ENCODE results near the gene ADH5.
"Not testable (repeated sequence)": the region's sequence is repeated elsewhere in the genome, so short reads cannot be mapped to it uniquely, and the experiment has no call there.

The ADH5 gene
- total RNA-seq: 117 to 124 reads per million in 2 donors

DNA sequence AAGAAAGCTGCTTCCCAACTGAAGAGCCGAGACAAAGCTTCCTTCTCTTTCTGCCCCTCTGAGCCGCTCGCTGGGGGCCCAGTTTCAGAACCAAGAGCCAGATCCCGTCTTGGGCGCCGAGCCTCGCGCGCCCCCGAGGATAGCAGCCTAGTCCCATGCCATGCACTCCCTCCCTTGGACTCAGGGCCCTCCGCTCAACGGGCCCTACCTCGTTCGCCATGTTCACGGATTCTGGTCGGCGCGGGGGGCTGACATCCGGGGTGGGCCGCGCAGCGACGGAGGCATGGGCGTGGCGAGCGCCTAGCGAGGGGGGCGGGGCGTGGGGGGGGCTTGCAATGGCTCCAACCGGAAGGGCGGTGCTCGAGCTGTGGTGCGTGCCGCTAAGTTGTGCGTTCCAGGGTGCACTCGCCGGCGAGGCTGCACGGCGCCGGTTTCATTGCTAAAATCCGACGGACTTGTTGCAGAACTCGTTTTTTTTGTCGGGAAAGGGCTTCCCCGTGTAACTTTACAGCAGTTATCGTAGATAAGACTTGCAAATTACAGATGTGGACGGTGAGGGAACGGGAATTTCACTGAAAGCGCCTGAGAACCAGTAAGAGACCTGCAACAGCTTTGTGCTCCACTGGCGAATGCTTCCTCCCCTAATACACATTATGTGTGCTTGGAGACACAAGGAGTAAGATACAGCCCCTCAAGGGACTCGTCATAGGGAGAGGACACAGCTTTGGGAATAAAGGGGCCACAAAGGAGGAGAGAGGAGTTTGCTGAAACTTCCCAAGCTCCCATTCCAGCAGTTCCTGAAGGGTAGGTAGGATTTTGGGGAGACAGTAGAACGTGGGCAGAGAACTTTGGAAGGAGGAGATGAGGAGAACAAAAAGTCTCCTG lies at the start of gene ADH5:
Gene ADH5, minus strand, starts transcription at position 308 of the 885 bp plus-strand sequence. Its CDS starts 88 bp downstream, at position 220.
- peak; percentile 78 for DNase-seq

GRCh38 chr4:99136329-99136728 lies 47.7 kb upstream of the ADH5 start:
- DNase-seq: no peak

DNA sequence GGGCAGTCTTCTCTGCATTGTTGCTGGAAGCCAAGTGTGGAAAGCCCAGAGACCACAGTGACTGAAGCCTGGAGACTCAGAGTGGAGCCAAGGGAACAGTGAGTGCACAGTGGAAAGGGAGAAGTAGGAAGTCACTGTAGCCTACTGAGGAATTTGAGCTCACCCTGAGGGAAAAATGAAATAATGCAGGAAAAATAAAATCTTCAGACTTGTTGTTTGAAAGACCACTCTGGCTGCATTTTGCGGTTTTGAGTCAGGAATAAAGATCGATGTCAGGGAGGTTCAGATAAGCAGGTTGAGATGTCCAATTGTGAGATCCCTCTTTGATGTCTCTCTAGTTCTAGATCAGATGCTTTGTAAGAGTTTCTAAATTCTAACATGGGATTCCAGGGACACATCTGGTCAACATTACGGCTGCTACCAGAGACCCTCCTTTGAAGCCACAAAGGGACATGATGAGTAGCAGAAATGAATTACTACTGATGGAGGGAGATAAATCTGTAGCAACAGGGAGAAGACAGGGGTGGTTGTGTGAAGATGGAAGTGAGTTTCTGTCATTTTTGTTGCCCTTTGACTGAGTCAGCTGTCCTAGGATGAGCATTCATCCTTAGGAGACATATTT lies 47.1 kb upstream of the ADH5 start:
- no peak for DNase-seq

DNA sequence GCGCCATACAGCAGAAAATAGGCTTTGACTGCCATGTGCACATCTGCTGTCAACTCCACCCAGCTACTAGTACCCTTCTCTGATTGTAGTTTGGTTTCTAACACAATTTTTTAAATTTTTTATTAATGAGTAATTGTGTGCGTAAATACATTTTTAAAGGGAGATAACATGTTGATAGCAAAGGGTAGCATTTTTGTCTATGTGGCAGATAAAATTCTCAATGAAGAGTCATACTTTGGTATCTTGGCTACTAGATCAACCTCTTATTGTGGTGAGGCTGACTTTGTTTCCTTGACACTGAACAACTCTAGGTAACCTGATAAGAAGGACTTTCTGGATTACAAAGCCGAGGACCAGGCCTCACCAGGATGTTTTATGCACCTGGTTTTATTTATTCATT lies 46.0 kb upstream of the ADH5 start:
- DNase-seq: no peak

DNA sequence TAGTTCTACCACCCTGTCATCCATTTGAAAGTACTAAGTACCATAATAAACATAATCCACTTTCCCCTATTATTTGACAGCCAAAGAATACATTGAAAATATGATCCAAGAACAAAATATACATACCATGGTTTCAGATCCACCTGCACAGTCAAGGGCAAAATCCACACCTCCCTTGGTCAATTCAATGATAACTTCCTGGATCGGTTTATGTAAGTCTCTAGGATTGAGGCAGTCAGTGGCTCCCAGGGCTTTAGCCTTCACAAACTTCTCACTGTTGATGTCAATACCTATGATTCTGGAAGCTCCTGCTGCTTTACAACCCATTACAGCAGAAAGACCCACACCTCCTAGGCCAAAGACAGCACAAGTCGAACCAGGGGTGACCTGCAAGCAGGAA lies 42.8 kb upstream of the ADH5 start:
- DNase-seq: no peak

GRCh38 chr4:99126376-99126775 lies 37.8 kb upstream of the ADH5 start:
- no peak for DNase-seq

DNA sequence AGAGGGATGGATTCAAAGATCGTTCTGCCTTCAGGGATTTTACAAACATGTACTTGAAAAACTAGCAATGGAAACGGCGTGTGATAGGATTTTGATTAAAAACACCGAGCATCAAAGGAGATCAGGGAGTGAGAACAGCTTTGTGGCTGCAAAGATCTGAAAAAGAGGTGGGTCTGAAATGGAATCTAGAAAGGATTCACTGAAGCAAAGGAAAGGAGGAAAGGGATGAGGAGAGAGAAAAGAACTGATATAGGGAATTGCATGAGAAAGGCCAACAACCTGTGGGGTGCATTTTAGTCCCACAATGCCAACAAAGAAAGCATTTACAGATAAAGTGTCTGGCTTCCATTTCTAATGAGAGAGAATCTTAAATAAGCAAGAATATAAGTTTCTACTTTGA lies 32.4 kb upstream of the ADH5 start:
- DNase-seq: no peak

GRCh38 chr4:99120501-99120900 lies 31.9 kb upstream of the ADH5 start:
- DNase-seq: no peak

DNA sequence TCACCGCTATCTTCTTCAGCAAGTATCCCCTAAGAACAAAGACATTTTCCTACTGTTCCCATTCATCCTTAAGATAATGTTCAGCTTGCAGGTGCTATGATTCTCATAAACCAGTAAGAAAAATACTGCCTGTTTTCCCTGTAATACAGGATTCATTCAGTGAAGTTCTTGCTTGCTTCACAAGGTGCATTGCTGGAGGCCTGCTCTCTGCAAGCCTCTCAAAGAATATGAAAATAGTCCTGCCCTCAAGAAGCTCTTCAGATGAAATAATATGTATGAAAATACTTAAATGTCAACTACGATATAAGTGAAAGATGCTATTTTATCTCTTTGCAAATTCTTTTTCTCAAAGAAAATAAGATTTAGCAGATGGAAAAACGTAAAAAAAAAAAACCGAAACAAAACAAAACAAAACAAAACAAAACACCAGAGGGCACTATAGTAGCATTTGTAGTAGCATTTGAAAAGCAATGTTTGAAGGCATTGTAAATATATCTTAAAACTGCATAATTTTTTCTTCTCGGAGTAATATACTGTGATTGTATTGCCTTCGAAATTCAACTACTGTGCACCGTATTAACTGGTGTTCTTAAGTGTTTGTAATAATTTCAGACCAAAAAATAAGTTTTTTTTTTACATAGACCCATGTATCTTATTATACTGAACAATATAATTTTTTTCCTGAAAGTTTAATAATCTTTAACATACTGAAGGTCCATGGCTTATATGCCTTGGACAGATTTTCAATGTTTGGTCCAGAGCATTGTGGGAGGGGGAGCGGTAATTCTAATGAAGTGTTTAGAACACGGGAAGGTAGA lies 29.5 kb upstream of the ADH5 start:
- DNase-seq: no peak

- DNase-seq: not testable (repeated sequence)
Measured at GRCh38 chr4:99117122-99117841, 28.7 kb upstream of the ADH5 start.

DNA sequence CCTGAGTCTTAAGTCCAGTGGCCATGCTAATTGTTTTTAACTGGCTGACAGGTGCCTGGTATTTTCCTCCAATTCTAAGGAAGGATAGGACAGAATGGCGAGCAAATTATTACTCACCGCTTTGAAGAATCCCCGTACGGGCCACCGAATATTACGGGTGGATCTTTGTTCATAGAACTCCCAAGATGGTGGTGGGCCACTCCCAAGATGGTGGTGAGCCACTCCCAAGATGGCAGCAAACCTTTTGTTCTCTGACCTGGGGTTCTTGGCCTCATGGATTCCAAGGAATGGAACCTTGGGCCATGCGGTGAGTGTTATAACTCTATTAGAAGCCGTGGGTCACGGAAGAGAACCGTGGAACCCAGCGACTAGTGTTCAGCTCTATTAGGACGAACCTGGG lies 20.7 kb upstream of the ADH5 start:
- not testable (repeated sequence) for DNase-seq

DNA sequence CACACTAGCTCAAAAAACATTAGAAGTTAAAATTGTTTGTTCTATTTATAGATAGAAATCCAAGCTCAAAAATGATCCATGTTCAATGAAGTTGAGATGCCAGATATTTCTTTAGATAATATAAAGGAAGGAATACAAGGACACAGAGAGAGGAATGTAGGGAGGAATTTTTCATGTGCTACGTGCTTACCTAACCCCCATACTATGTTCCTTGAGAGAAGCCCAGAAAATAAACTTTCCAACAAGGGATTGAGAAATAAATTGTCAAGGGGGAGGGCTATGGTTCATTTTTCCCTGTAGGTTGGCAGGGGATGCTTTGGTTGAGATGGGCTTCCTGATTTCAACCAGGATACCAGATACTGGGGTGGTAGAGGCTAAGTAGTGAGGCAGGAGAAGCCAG lies 15.6 kb upstream of the ADH5 start:
- DNase-seq: no peak

DNA sequence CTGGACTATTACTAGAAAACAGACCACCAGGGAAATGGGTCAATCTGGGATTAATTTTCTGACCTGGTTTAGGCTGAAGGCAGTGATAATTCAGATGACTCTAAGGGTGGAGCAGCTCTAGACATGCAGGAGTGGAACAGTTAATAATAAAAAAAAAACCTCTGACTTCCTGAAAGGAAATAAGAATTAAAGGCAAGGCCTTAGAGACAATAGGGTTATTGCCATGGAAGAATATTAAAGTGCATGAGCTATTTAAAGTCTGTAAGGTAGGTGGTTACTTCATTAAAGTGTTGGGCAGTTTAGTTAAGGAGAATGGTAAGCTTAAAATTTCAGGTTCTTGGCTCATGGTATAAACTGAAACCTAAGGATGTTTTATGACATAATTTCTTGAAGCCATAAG lies 14.6 kb upstream of the ADH5 start:
- DNase-seq: no peak

DNA sequence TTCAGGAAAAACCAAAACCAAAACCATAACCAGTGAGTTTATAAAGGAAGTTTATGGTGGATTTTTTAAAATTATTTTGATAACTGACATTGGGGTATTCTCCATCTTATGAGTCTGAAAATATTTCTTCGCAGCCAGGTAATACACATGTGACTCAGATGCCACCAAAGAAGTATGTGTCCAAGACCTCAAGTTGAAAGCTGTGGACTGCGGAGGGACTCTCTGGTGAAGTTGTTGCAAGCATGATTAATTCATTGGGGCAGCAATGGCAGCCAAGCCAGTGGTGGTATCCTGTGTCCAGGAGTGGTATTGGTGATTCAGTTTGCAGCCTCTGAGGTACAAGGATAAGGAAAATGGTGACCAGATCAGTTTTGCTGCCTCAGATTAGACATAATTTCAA lies 14.0 kb upstream of the ADH5 start:
- DNase-seq: no peak

DNA sequence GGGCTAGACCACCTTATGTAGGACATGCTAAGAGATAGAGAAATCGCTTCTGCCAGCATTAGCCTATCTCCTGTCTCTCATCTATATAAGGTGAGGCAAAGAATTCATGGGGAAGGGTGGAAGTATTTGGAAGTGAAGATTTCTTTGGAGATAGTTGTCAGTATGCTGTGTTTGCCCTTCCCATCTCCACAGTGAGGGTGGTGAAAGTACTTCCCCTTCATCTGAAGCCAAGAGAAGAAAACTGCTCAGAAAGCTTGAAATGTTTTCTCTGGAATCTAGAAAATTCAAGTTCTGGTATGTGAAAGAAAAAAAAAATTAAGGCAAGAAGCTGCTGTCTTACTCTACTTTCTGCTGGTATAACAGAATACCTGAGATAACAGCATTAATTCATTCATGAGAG lies 12.3 kb upstream of the ADH5 start:
- DNase-seq: no peak

DNA sequence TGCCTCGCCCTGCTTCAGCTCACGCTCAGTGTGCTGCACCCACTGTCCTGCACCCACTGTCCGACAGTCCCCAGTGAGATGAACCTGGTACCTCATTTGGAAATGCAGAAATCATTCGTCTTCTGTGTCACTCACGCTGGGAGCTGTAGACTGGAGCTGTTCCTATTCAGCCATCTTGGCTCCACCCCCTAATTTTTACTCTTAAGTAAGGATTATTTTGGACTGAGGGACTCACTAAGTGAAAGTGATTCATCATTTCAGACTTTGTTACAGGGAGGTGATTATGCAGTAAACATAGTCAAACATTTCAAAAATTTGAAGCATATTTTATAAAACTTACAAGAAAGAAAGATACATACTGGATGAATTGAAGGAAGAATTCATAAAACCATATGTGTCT lies 11.2 kb upstream of the ADH5 start:
- DNase-seq: not testable (repeated sequence)

DNA sequence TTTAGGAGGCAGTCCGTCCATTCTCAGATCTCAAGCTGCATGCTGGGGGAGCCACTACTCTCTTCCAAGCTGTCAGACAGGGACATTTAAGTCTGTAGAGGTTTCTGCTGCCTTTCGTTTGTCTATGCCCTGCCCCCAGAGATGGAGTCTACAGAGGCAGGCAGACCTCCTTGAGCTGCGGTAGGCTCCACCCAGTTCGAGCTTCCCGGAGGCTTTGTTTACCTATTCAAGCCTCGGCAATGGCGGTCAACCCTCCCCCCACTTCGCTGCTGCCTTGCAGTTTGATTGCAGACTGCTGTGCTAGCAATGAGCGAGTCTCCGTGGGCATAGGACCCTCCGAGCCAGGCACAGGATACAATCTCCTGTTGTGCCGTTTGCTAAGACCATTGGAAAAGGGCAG lies 10.7 kb upstream of the ADH5 start:
- no peak for DNase-seq

DNA sequence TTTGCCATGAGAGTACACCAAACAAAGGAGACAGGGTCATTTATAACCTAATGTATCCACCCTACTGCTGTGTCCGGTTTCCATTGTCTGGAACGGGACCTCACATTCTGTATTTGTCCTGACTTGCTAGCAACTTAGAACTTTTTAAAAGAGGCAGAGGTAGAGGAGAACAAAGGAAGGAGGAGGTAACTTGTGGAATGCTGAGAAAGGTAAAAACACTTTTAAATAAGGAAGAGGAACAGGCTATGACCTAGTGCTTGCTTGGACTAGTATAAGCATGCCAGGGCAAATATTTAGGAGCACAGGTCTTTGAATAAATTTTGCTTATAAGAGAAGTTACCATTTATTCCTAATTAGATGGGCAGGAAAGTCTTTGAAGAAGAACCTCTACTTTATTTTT lies 3.3 kb upstream of the ADH5 start:
- DNase-seq: not testable (repeated sequence)

- no peak for DNase-seq
Measured at GRCh38 chr4:99091216-99091575, 2.6 kb upstream of the ADH5 start.

DNA sequence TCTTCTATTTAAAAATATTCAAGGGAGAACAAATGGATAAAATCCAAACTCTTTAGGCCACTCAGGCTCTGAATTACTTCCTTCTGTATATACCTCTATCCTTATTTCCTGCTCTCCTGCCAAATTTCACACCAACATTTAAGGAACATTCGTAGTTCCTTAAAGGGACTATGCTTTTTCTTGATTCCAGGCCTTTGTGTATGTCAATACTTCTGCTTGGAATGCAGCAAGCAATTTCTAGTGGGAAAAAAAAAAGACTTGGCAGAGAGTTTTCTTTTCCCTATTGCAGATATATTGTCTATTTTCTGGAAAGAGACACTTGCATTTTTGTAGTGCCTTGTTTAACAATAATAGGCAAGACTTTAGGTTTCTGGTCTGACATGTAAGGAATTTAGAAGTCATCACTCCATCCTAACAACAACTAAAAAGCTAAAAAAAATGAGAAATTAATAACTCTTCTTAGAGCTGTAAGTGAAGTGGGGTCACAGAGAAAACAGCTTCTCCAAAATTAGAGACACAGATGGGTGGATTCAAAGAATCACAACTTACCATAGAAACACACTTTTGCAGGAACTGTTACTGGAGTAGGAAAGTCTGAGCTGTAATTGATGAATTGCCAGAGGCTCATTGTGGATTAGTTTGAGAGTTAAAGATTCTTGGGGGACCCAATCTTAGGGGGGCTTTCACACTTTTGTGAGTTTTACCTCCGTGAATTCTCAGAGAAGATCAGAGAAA lies 2.1 kb upstream of the ADH5 start:
- no peak for DNase-seq

DNA sequence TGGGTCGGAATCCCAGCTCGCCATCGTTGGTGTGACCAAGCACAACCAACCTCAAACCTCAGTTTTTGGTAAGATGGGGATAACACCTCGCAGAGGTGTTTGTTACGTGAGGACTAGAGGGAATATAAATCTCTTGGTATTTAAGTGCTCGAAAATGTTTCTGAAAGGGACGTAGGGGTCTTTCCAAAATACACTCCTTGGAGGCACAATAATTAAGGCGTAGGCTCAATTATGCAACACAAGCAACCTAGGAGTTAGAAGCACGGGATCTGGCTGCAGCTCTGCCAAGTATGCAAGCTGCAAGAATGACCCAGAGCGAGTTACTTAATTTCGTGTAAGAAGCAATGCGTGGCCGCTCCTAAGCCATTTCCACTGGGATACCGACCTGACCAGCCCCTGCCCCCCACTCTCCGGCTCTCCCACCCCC lies 552 bp downstream of the ADH5 start:
- no peak for DNase-seq

DNA sequence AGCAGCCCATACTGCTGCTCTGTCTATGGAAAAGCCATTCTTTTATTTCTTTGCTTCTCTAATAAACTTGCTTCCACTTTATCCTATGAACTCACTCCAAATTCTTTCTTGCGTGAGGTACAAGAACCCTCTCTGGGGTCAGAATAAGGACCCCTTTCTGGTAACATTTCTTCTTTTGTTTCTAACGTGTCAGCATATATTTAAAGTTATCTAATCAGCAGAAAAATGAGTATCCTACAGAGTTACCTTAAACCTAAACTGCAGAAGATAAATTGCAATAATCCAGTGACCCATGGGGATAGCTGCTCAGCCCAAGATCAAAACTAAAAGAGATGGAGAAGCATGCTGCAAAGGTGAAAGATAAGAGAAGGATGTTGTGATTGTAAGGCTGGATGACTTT lies 4.0 kb downstream of the ADH5 start:
- no peak for DNase-seq
